Endothelial cell of umbilical vein (primary cell): ENCODE measurements around the gene BATF. TPM values are rescaled to one million over a fixed set of nuclear protein-coding genes. Genes with fewer than 3 reads are reported as not detected.

Experiments
- BruUV-seq: library from RNA; stranded (reverse); fragments of 400-500 nt; replicated peaks from 2 replicates; lab custom pipeline; 2021; lab: Mats Ljungman, UMichigan
- CTCF ChIA-PET: fragments of 300-600, 350-600 bp; sonication (Branson Sonifier 250); formaldehyde crosslinking; loops from one replicate; lab custom pipeline; 2021; ENCODE audit warnings: antibody characterized with exemption, inconsistent platforms; lab: Charles Lee
- POLR2A ChIA-PET: fragments of 300-600, 350-600 bp; sonication (Branson Sonifier 250); formaldehyde crosslinking; loops from one replicate; lab custom pipeline; 2021; ENCODE audit warnings: antibody characterized with exemption, inconsistent platforms; lab: Charles Lee
- DNase-seq: peaks from one replicate; pipeline ENCODE4 v3.0.0-alpha.2; 2011; ENCODE audit warnings: low read depth, low spot score
- FAIRE-seq: peaks from 2 replicates; lab custom pipeline; 2011; peaks lifted over from hg19 to GRCh38; lab: Jason Lieb, UNC
- H2AFZ ChIP-seq: 2 replicates; pipeline ENCODE4 v1.6.0; 2012; ENCODE audit warnings: low read depth, low read length, control low read depth, inconsistent platforms
- H3K27ac ChIP-seq: 2 replicates; pipeline ENCODE4 v1.5.1; 2011; ENCODE audit warnings: low read depth, mild to moderate bottlenecking, control low read depth, low read length, moderate library complexity; ENCODE audit not compliant: insufficient read depth
- H3K27me3 ChIP-seq, 2 experiments: 2 replicates each; pipeline versions ENCODE4 v1.6.0 to v1.6.1; 2011; ENCODE audit warnings: low read length in 2 of 2, mixed read lengths in 1 of 2; ENCODE audit not compliant: control insufficient read depth in 2 of 2, insufficient read depth in 2 of 2
- H3K36me3 ChIP-seq, 2 experiments: 2 replicates in 1 of 2; 3 replicates in 1 of 2; pipeline ENCODE4 v1.5.1; 2011; ENCODE audit warnings: low read length in 2 of 2, mild to moderate bottlenecking in 1 of 2, moderate library complexity in 1 of 2; ENCODE audit not compliant: control insufficient read depth in 2 of 2, insufficient read depth in 2 of 2; ENCODE audit errors: extremely low read depth in 1 of 2
- H3K4me1 ChIP-seq: 3 replicates; pipeline ENCODE4 v1.5.1; 2011; ENCODE audit warnings: mild to moderate bottlenecking, low read length; ENCODE audit not compliant: control insufficient read depth, insufficient read depth; ENCODE audit errors: extremely low read depth
- H3K4me2 ChIP-seq: 2 replicates; pipeline ENCODE4 v1.6.1; 2011; ENCODE audit warnings: low read length, control low read depth, mixed read lengths; ENCODE audit not compliant: insufficient read depth
- H3K4me3 ChIP-seq, 3 experiments: fragments of 200-600 bp in 1 of 3; sonication (generic), shearing (Covaris generic) in 1 of 3; replicated peaks in 1 of 3; 2 replicates each; pipeline ENCODE4 v1.5.1; 2011 to 2016; ENCODE audit warnings: control low read depth in 3 of 3, low read length in 3 of 3, mild to moderate bottlenecking in 2 of 3, inconsistent platforms in 1 of 3, low read depth in 1 of 3, moderate library complexity in 1 of 3; ENCODE audit not compliant: insufficient read depth in 1 of 3
- H3K79me2 ChIP-seq: 2 replicates; pipeline ENCODE4 v1.6.0; 2012; ENCODE audit warnings: low read length, inconsistent platforms; ENCODE audit not compliant: control insufficient read depth, insufficient read depth
- H3K9ac ChIP-seq: replicated peaks from 2 replicates; pipeline ENCODE3; 2011; ENCODE audit warnings: low read length, control low read depth; ENCODE audit not compliant: insufficient read depth; ENCODE audit errors: extremely low read depth
- H3K9me1 ChIP-seq: replicated peaks from 3 replicates; pipeline ENCODE4 v1.6.0; 2011; ENCODE audit warnings: mild to moderate bottlenecking, low read length; ENCODE audit not compliant: control insufficient read depth, insufficient read depth; ENCODE audit errors: extremely low read depth
- H3K9me3 ChIP-seq: replicated peaks from 2 replicates; pipeline ENCODE4 v1.5.1; 2012; ENCODE audit warnings: low read length, inconsistent platforms; ENCODE audit not compliant: control insufficient read depth, insufficient read depth
- H4K20me1 ChIP-seq: replicated peaks from 2 replicates; pipeline ENCODE3; 2011; ENCODE audit warnings: mild to moderate bottlenecking, low read length; ENCODE audit not compliant: control insufficient read depth, insufficient read depth; ENCODE audit errors: extremely low read depth
- CTCF ChIP-seq, 2 donors: IDR thresholded peaks; 1 replicate in 1 of 2; 2 replicates in 1 of 2; pipeline ENCODE4 v1.5.1; 2011; ENCODE audit warnings: low read length in 2 of 2, mild to moderate bottlenecking in 2 of 2, moderate library complexity in 2 of 2, control low read depth in 1 of 2, inconsistent platforms in 1 of 2, low read depth in 1 of 2; ENCODE audit not compliant: insufficient read depth in 1 of 2; ENCODE audit errors: extremely low read depth in 1 of 2
- EZH2 ChIP-seq: IDR thresholded peaks from 2 replicates; pipeline ENCODE4 v1.6.1; 2012; ENCODE audit warnings: borderline replicate concordance, low read depth, mild to moderate bottlenecking, moderate library complexity, low read length, inconsistent platforms; ENCODE audit not compliant: severe bottlenecking
- FOS ChIP-seq: IDR thresholded peaks from 2 replicates; pipeline ENCODE4 v1.6.1; 2011; ENCODE audit warnings: mild to moderate bottlenecking, low read length, moderate library complexity, borderline replicate concordance; ENCODE audit not compliant: insufficient read depth
- GATA2 ChIP-seq: IDR thresholded peaks from 2 replicates; pipeline ENCODE4 v1.7.0; 2011; ENCODE audit warnings: low read depth, mild to moderate bottlenecking, moderate library complexity, mixed read lengths, low read length; ENCODE audit not compliant: insufficient read length, insufficient read depth
- JUN ChIP-seq: IDR thresholded peaks from 2 replicates; pipeline ENCODE4 v1.6.1; 2011; ENCODE audit warnings: borderline replicate concordance, low read depth; ENCODE audit not compliant: insufficient read length, insufficient read depth
- MAX ChIP-seq: IDR thresholded peaks from 2 replicates; pipeline ENCODE4 v1.6.1; 2011; ENCODE audit not compliant: insufficient read depth, insufficient read length
- MYC ChIP-seq: IDR thresholded peaks from one replicate; pipeline ENCODE4 v1.6.1; 2011; ENCODE audit warnings: mild to moderate bottlenecking, low read depth, low read length
- POLR2A ChIP-seq: IDR thresholded peaks from 2 replicates; pipeline ENCODE4 v1.6.1; 2012; ENCODE audit warnings: low read depth, mild to moderate bottlenecking, control low read depth, low read length
- POLR2AphosphoS5 ChIP-seq: IDR thresholded peaks from 2 replicates; pipeline ENCODE4 v1.6.1; 2012; ENCODE audit warnings: low read depth, mild to moderate bottlenecking, control low read depth, low read length, moderate library complexity; ENCODE audit not compliant: insufficient read depth
- dilution Hi-C: fragments of 300-500 bp; cut with MboI; formaldehyde crosslinking; loops from one replicate; pipeline ENCODE4 v1.15.0; 2019; ENCODE audit warnings: low sequenced_read_pairs; ENCODE audit not compliant: extremely low pct_ligation_motif_present
- intact Hi-C: fragments of 100-400 bp; cut with micrococcal nuclease; formaldehyde crosslinking; loops from one replicate; pipeline ENCODE4 v1.10.0; 2022
- polyA plus RNA-seq, 4 experiments: library from polyadenylated mRNA; depleted of rRNA in 3 of 4; stranded (reverse) in 3 of 4; unstranded in 1 of 4; fragments of >200 nt; gene quantifications; 2 replicates each; pipeline versions ENCODE4 v1.2.1 to v1.2.3, GENCODE V29; 2011 to 2012; ENCODE audit warnings: missing spikeins in 1 of 4
- total RNA-seq: library from RNA; stranded (reverse); gene quantifications from 2 replicates; pipeline ENCODE4 v1.2.3, GENCODE V29; 2021

BATF gene
- total and polyA plus RNA-seq, 2 donors (not counting 3 experiments of a cell fraction or from before 2014, with no cell fraction given): not detected

GRCh38 chr14:75520852-75521251, 1.4 kb upstream of the BATF start:
- intact Hi-C loops (loop anchor here (5.0 kb wide), 1 partner anchor 126 kb away; no protein-coding TSS in a partner anchor), dilution Hi-C loops (no loop called here)
- no peaks in the 10 kb centered on the region for H3K9me3 ChIP-seq
- no peaks in the 10 kb centered on the region for H3K27me3 ChIP-seq
- H3K79me2 ChIP-seq: no peaks in the 10 kb centered on the region
- no peaks in the 10 kb centered on the region for H4K20me1 ChIP-seq
- no peak for FAIRE-seq
- POLR2A ChIA-PET: no interaction called here
- no peaks in the 10 kb centered on the region for H3K36me3 ChIP-seq
- H2AFZ ChIP-seq: no peak overlapping the region
- H3K4me3 ChIP-seq: no peak overlapping the region
- H3K4me2 ChIP-seq: no peak overlapping the region
- TF ChIP-seq POLR2A: no peak
- H3K9me1 ChIP-seq: no peaks in the 10 kb centered on the region
- no peak overlapping the region for H3K9ac ChIP-seq
- no peak for DNase-seq
- no peak overlapping the region for H3K27ac ChIP-seq
- CTCF ChIA-PET: interaction anchor here (0.8 to 7.6 kb wide), 4 partner anchors 13 to 134 kb away, joined by 3 to 89 read pairs (median 4); no protein-coding TSS in a partner anchor
- peaks cover 25% of the 10 kb centered on the region for H3K4me1 ChIP-seq
- no TSS peak for BruUV-seq

- H3K27ac ChIP-seq: no peak overlapping the region
- ChIA-PET POLR2A (interaction anchor here (0.5 kb wide), 1 partner anchor 636 kb away, joined by 3 read pairs; no protein-coding TSS in a partner anchor), CTCF (interaction anchor here (0.8 to 7.6 kb wide), 4 partner anchors 12 to 133 kb away, joined by 3 to 89 read pairs (median 4); no protein-coding TSS in a partner anchor)
- DNase-seq: no peak
- H4K20me1 ChIP-seq: no peaks in the 10 kb centered on the region
- H3K4me1 ChIP-seq: peaks cover 25% of the 10 kb centered on the region
- FAIRE-seq: no peak
- TF ChIP-seq FOS (no peak), CTCF (IDR thresholded peaks at IDR 0.05; ENCODE audit: extremely low read depth in 1 of 2, insufficient read depth in 1 of 2, low read depth in 1 of 2, low read length in 2 of 2) (no peak), POLR2AphosphoS5 (no peak), JUN (no peak), EZH2 (no peak), POLR2A (no peak), MAX (no peak), GATA2 (no peak), MYC (no peak)
- no peaks in the 10 kb centered on the region for H3K9me3 ChIP-seq
- no peaks in the 10 kb centered on the region for H3K36me3 ChIP-seq
- no peak overlapping the region for H3K9ac ChIP-seq
- no peaks in the 10 kb centered on the region for H3K27me3 ChIP-seq
- no peaks in the 10 kb centered on the region for H3K79me2 ChIP-seq
- H3K9me1 ChIP-seq: no peaks in the 10 kb centered on the region
- BruUV-seq: no TSS peak
- no peak overlapping the region for H3K4me2 ChIP-seq
- intact Hi-C loops (loop anchor here (5.0 kb wide), 1 partner anchor 126 kb away; no protein-coding TSS in a partner anchor), dilution Hi-C loops (no loop called here)
- no peak overlapping the region for H3K4me3 ChIP-seq
- H2AFZ ChIP-seq: no peak overlapping the region
Measured at GRCh38 chr14:75521415-75522199, 662 bp upstream of the BATF start.
